HG02870 (cell line): ENCODE data around the gene HEMGN.

Experiments
- ATAC-seq: cut with Tn5 transposase; IDR thresholded peaks from one replicate; pipeline ENCODE4 v1.9.1; 2021; ENCODE audit warnings: mild to moderate bottlenecking, moderate library complexity; ENCODE audit not compliant: unreplicated experiment

Gene HEMGN

GRCh38 chr9:97900738-97901565 is 37.0 kb downstream of the HEMGN start:
- ATAC-seq = no peak

- ATAC-seq = no peak
Observed at GRCh38 chr9:97900103-97900737, 37.8 kb downstream of the HEMGN start.

- ATAC-seq = no peak
Observed at GRCh38 chr9:97895695-97896332, 42.2 kb downstream of the HEMGN start.

- ATAC-seq = no peak
Observed at GRCh38 chr9:97895211-97895610, 42.8 kb downstream of the HEMGN start.

- ATAC-seq = no peak
Observed at GRCh38 chr9:97892421-97892820, 45.6 kb downstream of the HEMGN start.

GRCh38 chr9:97891736-97892135 is 46.2 kb downstream of the HEMGN start:
- no peak for ATAC-seq

GRCh38 chr9:97889941-97890887 is 47.8 kb downstream of the HEMGN start:
- no peak for ATAC-seq

GRCh38 chr9:97880336-97880735 is 57.6 kb downstream of the HEMGN start:
- no peak for ATAC-seq
